ENCODE data around the gene MSL3. TPM values are rescaled to one million over a fixed set of nuclear protein-coding genes. Genes with fewer than 3 reads are reported as not detected.

The MSL3 gene
- total RNA-seq, 1 experiment from 2014 or later, result 27.1 TPM

DNA sequence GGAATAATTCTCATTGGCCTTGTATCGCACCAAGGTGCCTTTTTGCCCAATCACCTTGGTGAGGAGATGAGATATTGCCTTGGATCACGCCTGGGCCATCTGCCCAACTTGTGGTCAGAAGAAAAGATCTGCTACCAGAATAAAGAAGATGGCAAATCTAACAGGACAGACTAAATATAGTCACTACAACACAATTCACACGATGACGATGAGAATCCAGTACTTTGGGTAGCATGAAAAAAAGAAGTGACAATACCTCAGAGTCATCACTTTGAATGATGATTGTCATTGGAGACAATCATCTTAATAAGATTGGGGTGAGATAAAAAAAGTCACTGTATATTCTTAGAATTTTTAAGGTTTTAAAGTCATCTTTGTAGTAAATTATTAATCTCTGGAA lies 7.3 kb upstream of the MSL3 start:
- TF ChIP-seq, protein P1, sequence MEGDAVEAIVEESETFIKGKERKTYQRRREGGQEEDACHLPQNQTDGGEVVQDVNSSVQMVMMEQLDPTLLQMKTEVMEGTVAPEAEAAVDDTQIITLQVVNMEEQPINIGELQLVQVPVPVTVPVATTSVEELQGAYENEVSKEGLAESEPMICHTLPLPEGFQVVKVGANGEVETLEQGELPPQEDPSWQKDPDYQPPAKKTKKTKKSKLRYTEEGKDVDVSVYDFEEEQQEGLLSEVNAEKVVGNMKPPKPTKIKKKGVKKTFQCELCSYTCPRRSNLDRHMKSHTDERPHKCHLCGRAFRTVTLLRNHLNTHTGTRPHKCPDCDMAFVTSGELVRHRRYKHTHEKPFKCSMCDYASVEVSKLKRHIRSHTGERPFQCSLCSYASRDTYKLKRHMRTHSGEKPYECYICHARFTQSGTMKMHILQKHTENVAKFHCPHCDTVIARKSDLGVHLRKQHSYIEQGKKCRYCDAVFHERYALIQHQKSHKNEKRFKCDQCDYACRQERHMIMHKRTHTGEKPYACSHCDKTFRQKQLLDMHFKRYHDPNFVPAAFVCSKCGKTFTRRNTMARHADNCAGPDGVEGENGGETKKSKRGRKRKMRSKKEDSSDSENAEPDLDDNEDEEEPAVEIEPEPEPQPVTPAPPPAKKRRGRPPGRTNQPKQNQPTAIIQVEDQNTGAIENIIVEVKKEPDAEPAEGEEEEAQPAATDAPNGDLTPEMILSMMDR (IDR thresholded peaks at IDR 0.05; ENCODE audit: unreplicated experiment), result no peak
- POLR2A ChIA-PET, result interaction anchor here (0.7 kb wide), 1 partner anchor 8 kb away, joined by 3 read pairs; no protein-coding TSS in a partner anchor
- Mint-ChIP-seq H3K9me3 (ENCODE audit: unreplicated experiment) (no peaks in the 10 kb centered on the region), H3K27ac (ENCODE audit: low read depth, unreplicated experiment) (no peak overlapping the region), H3K4me3 (ENCODE audit: unreplicated experiment) (no peak overlapping the region), H3K36me3 (ENCODE audit: insufficient read depth, unreplicated experiment) (no peaks in the 10 kb centered on the region), H3K27me3 (ENCODE audit: insufficient read depth, unreplicated experiment) (peaks cover 58% of the 10 kb centered on the region), H3K4me1 (ENCODE audit: insufficient read depth, unreplicated experiment) (no peaks in the 10 kb centered on the region)
- CTCF ChIA-PET, result interaction anchor here (0.5 kb wide), 1 partner anchor 494 kb away, joined by 4 read pairs; no protein-coding TSS in a partner anchor
- no peak for DNase-seq (ENCODE audit: unreplicated experiment)
- BruUV-seq (replicated peaks), result no TSS peak
- intact Hi-C loops (cut with micrococcal nuclease), result no loop called here

DNA sequence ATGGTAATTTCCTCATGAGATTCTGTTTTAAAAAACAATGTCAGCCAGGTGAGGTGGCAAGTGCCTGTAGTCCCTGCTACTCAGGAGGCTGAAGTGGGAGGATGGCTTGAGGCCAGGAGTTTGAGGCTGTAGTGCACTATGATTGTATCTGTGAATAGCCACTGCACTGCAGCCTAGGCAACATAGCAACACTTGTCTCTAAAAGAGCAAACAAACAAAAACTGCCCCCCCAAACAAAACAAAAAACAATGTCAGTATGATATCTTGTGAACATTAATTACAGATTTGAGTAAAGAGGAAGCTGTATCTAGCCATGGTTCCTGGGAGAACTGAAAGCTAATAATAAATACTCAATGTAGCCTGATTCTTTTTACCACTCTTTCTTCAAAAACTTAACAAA lies 6.8 kb upstream of the MSL3 start:
- BruUV-seq (replicated peaks), result no TSS peak
- Mint-ChIP-seq H3K4me1 (ENCODE audit: insufficient read depth, unreplicated experiment) (no peaks in the 10 kb centered on the region), H3K9me3 (ENCODE audit: unreplicated experiment) (no peaks in the 10 kb centered on the region), H3K27ac (ENCODE audit: low read depth, unreplicated experiment) (no peak overlapping the region), H3K27me3 (ENCODE audit: insufficient read depth, unreplicated experiment) (peaks cover 63% of the 10 kb centered on the region), H3K4me3 (ENCODE audit: unreplicated experiment) (no peak overlapping the region), H3K36me3 (ENCODE audit: insufficient read depth, unreplicated experiment) (no peaks in the 10 kb centered on the region)
- TF ChIP-seq, protein P1 (IDR thresholded peaks at IDR 0.05; ENCODE audit: unreplicated experiment), result no peak
- no peak for DNase-seq (ENCODE audit: unreplicated experiment)
- intact Hi-C loops (cut with micrococcal nuclease), result no loop called here
- ChIA-PET CTCF (interaction anchor here (0.5 kb wide), 1 partner anchor 493 kb away, joined by 4 read pairs; no protein-coding TSS in a partner anchor), POLR2A (interaction anchor here (0.7 kb wide), 1 partner anchor 8 kb away, joined by 3 read pairs; no protein-coding TSS in a partner anchor)

DNA sequence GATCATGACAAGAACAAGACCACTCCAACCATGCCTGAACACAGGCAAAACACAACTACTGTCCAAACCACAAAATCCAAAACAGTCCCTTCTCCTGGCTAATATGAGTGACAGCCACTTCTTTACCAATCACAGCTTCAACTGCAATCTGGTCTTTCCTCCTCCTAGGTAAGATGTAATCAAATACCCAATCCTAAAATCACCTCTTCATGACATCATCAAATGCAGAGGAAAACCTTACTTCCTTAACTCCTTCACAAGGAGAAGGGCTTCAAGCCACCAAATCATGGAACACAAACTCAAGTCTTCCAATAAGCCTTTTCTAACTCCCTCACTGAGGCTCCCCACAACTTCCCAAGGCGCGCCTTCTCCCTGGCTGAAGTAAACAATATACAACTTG lies 4.4 kb upstream of the MSL3 start:
- CTCF ChIA-PET, result no interaction called here
- no peak overlapping the region for H3K4me3 Mint-ChIP-seq (ENCODE audit: unreplicated experiment)
- intact Hi-C loops (cut with micrococcal nuclease), result no loop called here
- H3K4me1 Mint-ChIP-seq (ENCODE audit: insufficient read depth, unreplicated experiment), result no peaks in the 10 kb centered on the region
- no peaks in the 10 kb centered on the region for H3K9me3 Mint-ChIP-seq (ENCODE audit: unreplicated experiment)
- H3K36me3 Mint-ChIP-seq (ENCODE audit: insufficient read depth, unreplicated experiment), result no peaks in the 10 kb centered on the region
- BruUV-seq (replicated peaks), result no TSS peak
- POLR2A ChIA-PET, result no interaction called here
- TF ChIP-seq, protein P1 (IDR thresholded peaks at IDR 0.05; ENCODE audit: unreplicated experiment), result no peak
- no peak for DNase-seq (ENCODE audit: unreplicated experiment)
- H3K27me3 Mint-ChIP-seq (ENCODE audit: insufficient read depth, unreplicated experiment), result peaks cover 60% of the 10 kb centered on the region
- H3K27ac Mint-ChIP-seq (ENCODE audit: low read depth, unreplicated experiment), result no peak overlapping the region

DNA sequence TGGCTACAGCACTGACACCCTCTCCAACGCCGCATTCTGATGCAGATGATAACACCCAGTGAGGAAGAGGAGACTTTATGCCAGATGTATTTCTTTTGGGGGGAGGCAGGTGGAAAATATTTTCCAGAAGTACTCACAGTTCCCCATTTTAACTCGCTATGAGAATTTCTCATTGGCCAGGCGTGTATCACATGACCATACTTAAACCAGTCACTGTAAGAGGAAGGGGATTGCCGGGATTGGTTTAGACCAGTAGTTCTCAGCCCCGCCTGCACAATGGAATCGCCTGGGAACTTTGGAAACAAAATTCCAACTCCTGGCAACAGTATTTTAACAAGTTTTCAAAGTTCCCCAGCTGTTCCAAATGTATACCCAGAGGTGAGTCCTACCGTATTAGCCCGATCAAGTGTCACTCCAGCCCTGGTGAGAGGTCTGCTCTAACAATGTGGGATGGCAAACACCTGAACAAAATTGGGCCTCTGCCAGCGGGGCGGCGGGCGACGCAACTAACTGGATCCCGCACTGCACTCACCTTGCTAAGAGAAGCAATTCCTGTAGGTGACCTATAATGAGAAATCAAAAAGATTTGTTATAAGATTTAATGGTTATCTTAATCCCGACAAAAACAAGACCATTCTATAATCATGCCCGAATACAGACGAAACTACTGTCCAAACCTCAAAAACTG lies 2.9 kb upstream of the MSL3 start:
- Mint-ChIP-seq H3K27me3 (ENCODE audit: insufficient read depth, unreplicated experiment) (peaks cover 45% of the 10 kb centered on the region), H3K9me3 (ENCODE audit: unreplicated experiment) (no peaks in the 10 kb centered on the region), H3K27ac (ENCODE audit: low read depth, unreplicated experiment) (no peak overlapping the region), H3K4me1 (ENCODE audit: insufficient read depth, unreplicated experiment) (no peaks in the 10 kb centered on the region), H3K4me3 (ENCODE audit: unreplicated experiment) (no peak overlapping the region), H3K36me3 (ENCODE audit: insufficient read depth, unreplicated experiment) (no peaks in the 10 kb centered on the region)
- no peak for DNase-seq (ENCODE audit: unreplicated experiment)
- CTCF ChIA-PET, result interaction anchor here (0.8 to 1.4 kb wide), 2 partner anchors 37 to 223 kb away, joined by 3 read pairs; no protein-coding TSS in a partner anchor
- TF ChIP-seq, protein P1 (IDR thresholded peaks at IDR 0.05; ENCODE audit: unreplicated experiment), result no peak
- intact Hi-C loops (cut with micrococcal nuclease), result no loop called here
- BruUV-seq (replicated peaks), result no TSS peak
- POLR2A ChIA-PET, result interaction anchor here (0.6 kb wide), 1 partner anchor 413 kb away, joined by 3 read pairs; no protein-coding TSS in a partner anchor

Data from MCF 10A (cell line).